Measurements from ENCODE around the gene DGKD.

DNA sequence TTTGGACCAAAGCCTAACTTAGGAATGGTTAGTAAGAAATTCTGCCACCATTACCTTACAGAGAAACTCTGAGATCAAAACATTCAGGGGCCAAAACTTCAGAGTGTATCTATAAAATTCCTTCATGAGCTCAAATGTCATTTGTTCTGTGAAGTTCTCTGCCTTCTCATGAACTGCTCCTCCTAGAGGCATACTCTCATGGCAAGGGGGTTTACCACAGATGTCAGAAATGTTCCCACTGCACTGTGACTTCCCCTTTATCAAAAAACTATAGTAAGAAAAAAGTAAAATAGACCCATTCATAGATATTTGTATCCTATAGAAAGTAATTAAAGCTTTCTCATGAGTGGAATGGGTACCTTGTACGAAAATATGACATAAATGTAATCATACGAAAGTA is 143.8 kb downstream of the DGKD start:
- TF ChIP-seq, protein P1, sequence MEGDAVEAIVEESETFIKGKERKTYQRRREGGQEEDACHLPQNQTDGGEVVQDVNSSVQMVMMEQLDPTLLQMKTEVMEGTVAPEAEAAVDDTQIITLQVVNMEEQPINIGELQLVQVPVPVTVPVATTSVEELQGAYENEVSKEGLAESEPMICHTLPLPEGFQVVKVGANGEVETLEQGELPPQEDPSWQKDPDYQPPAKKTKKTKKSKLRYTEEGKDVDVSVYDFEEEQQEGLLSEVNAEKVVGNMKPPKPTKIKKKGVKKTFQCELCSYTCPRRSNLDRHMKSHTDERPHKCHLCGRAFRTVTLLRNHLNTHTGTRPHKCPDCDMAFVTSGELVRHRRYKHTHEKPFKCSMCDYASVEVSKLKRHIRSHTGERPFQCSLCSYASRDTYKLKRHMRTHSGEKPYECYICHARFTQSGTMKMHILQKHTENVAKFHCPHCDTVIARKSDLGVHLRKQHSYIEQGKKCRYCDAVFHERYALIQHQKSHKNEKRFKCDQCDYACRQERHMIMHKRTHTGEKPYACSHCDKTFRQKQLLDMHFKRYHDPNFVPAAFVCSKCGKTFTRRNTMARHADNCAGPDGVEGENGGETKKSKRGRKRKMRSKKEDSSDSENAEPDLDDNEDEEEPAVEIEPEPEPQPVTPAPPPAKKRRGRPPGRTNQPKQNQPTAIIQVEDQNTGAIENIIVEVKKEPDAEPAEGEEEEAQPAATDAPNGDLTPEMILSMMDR (IDR thresholded peaks at IDR 0.05): no peak
- TF ChIP-seq POLR2A (IDR thresholded peaks at IDR 0.05): no peak

Data from Peyer's patch (tissue), 4 donors.